Fibroblast of lung (primary cell): ENCODE data around the gene SUGP1. TPM values are rescaled to one million over a fixed set of nuclear protein-coding genes. Genes with fewer than 3 reads are reported as not detected.

Experiments used
- DNase-seq, 2 donors: peaks; one replicate each; pipeline versions ENCODE4 v3.0.0 to v3.0.0-alpha.2; 2010; ENCODE audit warnings: low read depth in 2 of 2
- H2AFZ ChIP-seq: 2 replicates; pipeline ENCODE4 v1.5.1; 2012; ENCODE audit warnings: low read length, control low read depth, inconsistent platforms
- H3K27ac ChIP-seq: 2 replicates; pipeline ENCODE4 v1.5.1; 2011; ENCODE audit warnings: low read length, control low read depth; ENCODE audit not compliant: insufficient read depth
- H3K27me3 ChIP-seq: 2 replicates; pipeline ENCODE4 v1.5.1; 2011; ENCODE audit warnings: mild to moderate bottlenecking, low read length; ENCODE audit not compliant: control insufficient read depth, insufficient read depth
- H3K36me3 ChIP-seq: 2 replicates; pipeline ENCODE4 v1.5.1; 2011; ENCODE audit warnings: low read length; ENCODE audit not compliant: control insufficient read depth, insufficient read depth
- H3K4me1 ChIP-seq: 2 replicates; pipeline ENCODE4 v1.5.1; 2011; ENCODE audit warnings: low read length; ENCODE audit not compliant: control insufficient read depth, insufficient read depth; ENCODE audit errors: extremely low read depth
- H3K4me2 ChIP-seq: 2 replicates; pipeline ENCODE4 v1.5.1; 2011; ENCODE audit warnings: low read length, control low read depth; ENCODE audit not compliant: insufficient read depth; ENCODE audit errors: extremely low read depth
- H3K4me3 ChIP-seq, 4 experiments: fragments of 200-600 bp in 1 of 4; sonication (generic) in 1 of 4; replicated peaks in 1 of 4; 2 replicates each; pipeline ENCODE4 v1.5.1; 2011 to 2016; ENCODE audit warnings: low read length in 4 of 4, low read depth in 3 of 4, mild to moderate bottlenecking in 3 of 4, control low read depth in 2 of 4, inconsistent platforms in 1 of 4, mixed read lengths in 1 of 4; ENCODE audit not compliant: insufficient read depth in 1 of 4; ENCODE audit errors: control extremely low read depth in 1 of 4
- H3K79me2 ChIP-seq: 2 replicates; pipeline ENCODE4 v1.5.1; 2012; ENCODE audit warnings: mild to moderate bottlenecking, low read length, inconsistent platforms; ENCODE audit not compliant: control insufficient read depth, insufficient read depth
- H3K9ac ChIP-seq: 2 replicates; pipeline ENCODE4 v1.5.1; 2011; ENCODE audit warnings: mild to moderate bottlenecking, low read length, control low read depth; ENCODE audit not compliant: insufficient read depth
- H3K9me3 ChIP-seq: 2 replicates; pipeline ENCODE4 v1.5.1; 2012; ENCODE audit warnings: low read depth, low read length; ENCODE audit not compliant: control insufficient read depth, insufficient read depth
- H4K20me1 ChIP-seq: 2 replicates; pipeline ENCODE4 v1.5.1; 2011; ENCODE audit warnings: low read length; ENCODE audit not compliant: control insufficient read depth, insufficient read depth; ENCODE audit errors: extremely low read depth
- CTCF ChIP-seq, 2 donors: IDR thresholded peaks in 1 of 2; conservative IDR thresholded peaks in 1 of 2; 1 replicate in 1 of 2; 2 replicates in 1 of 2; pipeline ENCODE4 v1.5.1; 2011 to 2012; ENCODE audit warnings: low read length in 2 of 2, control low read depth in 1 of 2, inconsistent platforms in 1 of 2, low read depth in 1 of 2, mild to moderate bottlenecking in 1 of 2
- EZH2 ChIP-seq: IDR thresholded peaks from 2 replicates; pipeline ENCODE4 v1.5.1; 2012; ENCODE audit warnings: low read length, control low read depth, mild to moderate bottlenecking; ENCODE audit errors: missing control alignments
- polyA plus RNA-seq, 2 donors: library from polyadenylated mRNA; depleted of rRNA in 1 of 2; stranded (reverse) in 1 of 2; unstranded in 1 of 2; fragments of >200 nt; gene quantifications; 2 replicates each; pipeline ENCODE4 v1.2.1, GENCODE V29; 2011 to 2012; ENCODE audit warnings: missing spikeins in 1 of 2
- total RNA-seq: library from RNA; depleted of rRNA; stranded (reverse); fragments of >200 nt; gene quantifications from 2 replicates; pipeline ENCODE4 v1.2.1, GENCODE V29; 2014

SUGP1 gene
- total and polyA plus RNA-seq, 2 donors (not counting 1 experiment from before 2014, with no cell fraction given): 17.3 to 27.7 TPM

GRCh38 chr19:19335408-19336158, 15.3 kb upstream of the SUGP1 start:
- Histone ChIP-seq H3K27me3 (no peaks in the 10 kb centered on the region), H3K4me1 (peaks cover 2% of the 10 kb centered on the region), H3K27ac (no peak overlapping the region), H3K36me3 (peaks cover 24% of the 10 kb centered on the region), H3K4me3 (no peak overlapping the region), H3K4me2 (no peak overlapping the region), H3K9ac (no peak overlapping the region), H3K79me2 (peaks cover 7% of the 10 kb centered on the region), H2AFZ (no peak overlapping the region), H4K20me1 (no peaks in the 10 kb centered on the region), H3K9me3 (no peaks in the 10 kb centered on the region)
- no peak for TF ChIP-seq CTCF (conservative IDR thresholded peaks at IDR 0.05 in 1 of 2, IDR thresholded peaks at IDR 0.05 in 1 of 2; ENCODE audit: low read depth in 1 of 2, low read length in 2 of 2)
- no peak for TF ChIP-seq EZH2
- DNase-seq: no peak

GRCh38 chr19:19334989-19335344, 14.7 kb upstream of the SUGP1 start:
- Histone ChIP-seq H2AFZ (no peak overlapping the region), H3K9me3 (no peaks in the 10 kb centered on the region), H3K27me3 (no peaks in the 10 kb centered on the region), H3K27ac (no peak overlapping the region), H3K9ac (no peak overlapping the region), H3K4me2 (no peak overlapping the region), H4K20me1 (no peaks in the 10 kb centered on the region), H3K4me3 (no peak overlapping the region), H3K4me1 (peaks cover 2% of the 10 kb centered on the region), H3K36me3 (peaks cover 24% of the 10 kb centered on the region), H3K79me2 (peaks cover 8% of the 10 kb centered on the region)
- DNase-seq: no peak
- TF ChIP-seq CTCF (conservative IDR thresholded peaks at IDR 0.05 in 1 of 2, IDR thresholded peaks at IDR 0.05 in 1 of 2; ENCODE audit: low read depth in 1 of 2, low read length in 2 of 2) (no peak), EZH2 (no peak)

GRCh38 chr19:19334063-19334988, 14.0 kb upstream of the SUGP1 start:
- peaks cover 24% of the 10 kb centered on the region for H3K36me3 ChIP-seq
- no peak for DNase-seq
- H3K79me2 ChIP-seq: peaks cover 8% of the 10 kb centered on the region

More at GRCh38 chr19:19334063-19334988, 14.0 kb upstream of the SUGP1 start:
- H3K27ac ChIP-seq: no peak overlapping the region
- H3K4me1 ChIP-seq: peaks cover 2% of the 10 kb centered on the region
- H3K9ac ChIP-seq: no peak overlapping the region
- no peak overlapping the region for H2AFZ ChIP-seq
- H4K20me1 ChIP-seq: no peaks in the 10 kb centered on the region
- no peaks in the 10 kb centered on the region for H3K9me3 ChIP-seq
- TF ChIP-seq CTCF (conservative IDR thresholded peaks at IDR 0.05 in 1 of 2, IDR thresholded peaks at IDR 0.05 in 1 of 2; ENCODE audit: low read depth in 1 of 2, low read length in 2 of 2) (no peak), EZH2 (no peak)
- no peaks in the 10 kb centered on the region for H3K27me3 ChIP-seq
- no peak overlapping the region for H3K4me2 ChIP-seq
- no peak overlapping the region for H3K4me3 ChIP-seq
